GM12892 (cell line): Measurements from ENCODE around the gene ZDHHC11.

Experiments
- POLR2A ChIP-seq: IDR thresholded peaks from 2 replicates; pipeline ENCODE4 v1.6.1; 2011; ENCODE audit warnings: low read depth, low read length, control low read depth
- POLR2AphosphoS5 ChIP-seq: IDR thresholded peaks from 2 replicates; pipeline ENCODE4 v1.6.1; 2011; ENCODE audit warnings: low read depth, low read length, control low read depth

- TF ChIP-seq POLR2AphosphoS5 = no peak
- no peak for TF ChIP-seq POLR2A
Measured at GRCh38 chr5:761854-762710, 88.7 kb downstream of the ZDHHC11 start.
